ENCODE results near the gene NRSN2.
A peak's percentile ranks its signal among the peaks of the same experiment; 100 is the strongest.
"Not testable (repeated sequence)": the region's sequence is repeated elsewhere in the genome, so short reads cannot be mapped to it uniquely, and the experiment has no call there.

NRSN2 gene

GRCh38 chr20:382291-383115 is 35.6 kb downstream of the NRSN2 start:
- Histone ChIP-seq H3K9me3 (ENCODE audit: insufficient read depth, low read depth, low read length) (no peaks in the 10 kb centered on the region), H3K4me1 (ENCODE audit: insufficient read depth, low read length) (0 out of 2 replicates have a peak, but pooled peaks cover 5% of the 10 kb centered on the region), H3K9ac (ENCODE audit: low read depth, low read length) (no peak overlapping the region), H3K27ac (ENCODE audit: low read length) (no peak overlapping the region), H3K36me3 (ENCODE audit: insufficient read depth, low read depth, low read length) (no peaks in the 10 kb centered on the region), H3K27me3 (ENCODE audit: insufficient read depth, low read length) (peaks cover 36% of the 10 kb centered on the region), H3K4me3 (ENCODE audit: low read length) (peak overlapping the region; percentile 43; the same call in 1 of the 2 replicates)

- no peak overlapping the region for H3K27ac ChIP-seq (ENCODE audit: low read length)
- no peaks in the 10 kb centered on the region for H3K9me3 ChIP-seq (ENCODE audit: insufficient read depth, low read depth, low read length)
These were observed 37.0 kb downstream of the NRSN2 start for GRCh38 chr20:383889-384288.

GRCh38 chr20:384723-385122 is 37.8 kb downstream of the NRSN2 start:
- no peak overlapping the region for H3K9ac ChIP-seq (ENCODE audit: low read depth, low read length)
- no peak overlapping the region for H3K4me3 ChIP-seq (ENCODE audit: low read length)
- H3K27me3 ChIP-seq (ENCODE audit: insufficient read depth, low read length), result peaks cover 34% of the 10 kb centered on the region
- 0 out of 2 replicates have a peak, but pooled peaks cover 5% of the 10 kb centered on the region for H3K4me1 ChIP-seq (ENCODE audit: insufficient read depth, low read length)
- H3K36me3 ChIP-seq (ENCODE audit: insufficient read depth, low read depth, low read length), result peaks cover 3% of the 10 kb centered on the region; the same call in 1 of the 2 replicates
- H3K27ac ChIP-seq (ENCODE audit: low read length), result no peak overlapping the region
- no peaks in the 10 kb centered on the region for H3K9me3 ChIP-seq (ENCODE audit: insufficient read depth, low read depth, low read length)

More at GRCh38 chr20:383889-384288, 37.0 kb downstream of the NRSN2 start:
- H3K4me1 ChIP-seq (ENCODE audit: insufficient read depth, low read length), result 0 out of 2 replicates have a peak, but pooled peaks cover 5% of the 10 kb centered on the region
- H3K9ac ChIP-seq (ENCODE audit: low read depth, low read length), result no peak overlapping the region
- H3K27me3 ChIP-seq (ENCODE audit: insufficient read depth, low read length), result peaks cover 36% of the 10 kb centered on the region
- no peak overlapping the region for H3K4me3 ChIP-seq (ENCODE audit: low read length)
- H3K36me3 ChIP-seq (ENCODE audit: insufficient read depth, low read depth, low read length), result no peaks in the 10 kb centered on the region; the same call in 1 of the 2 replicates

- H3K4me1 ChIP-seq (ENCODE audit: insufficient read depth, low read length), result 0 out of 2 replicates have a peak, but pooled peaks cover 5% of the 10 kb centered on the region
- H3K36me3 ChIP-seq (ENCODE audit: insufficient read depth, low read depth, low read length), result peaks cover 4% of the 10 kb centered on the region; the same call in 1 of the 2 replicates
These were observed 38.5 kb downstream of the NRSN2 start for GRCh38 chr20:385448-385847.

GRCh38 chr20:386634-387033 is 39.7 kb downstream of the NRSN2 start:
- H3K36me3 ChIP-seq (ENCODE audit: insufficient read depth, low read depth, low read length); H3K9ac ChIP-seq (ENCODE audit: low read depth, low read length); H3K27ac ChIP-seq (ENCODE audit: low read length); H3K4me1 ChIP-seq (ENCODE audit: insufficient read depth, low read length); H3K9me3 ChIP-seq (ENCODE audit: insufficient read depth, low read depth, low read length); H3K4me3 ChIP-seq (ENCODE audit: low read length): not testable (repeated sequence)
- peaks cover 22% of the 10 kb centered on the region for H3K27me3 ChIP-seq (ENCODE audit: insufficient read depth, low read length)

More at GRCh38 chr20:385448-385847, 38.5 kb downstream of the NRSN2 start:
- Histone ChIP-seq H3K27me3 (ENCODE audit: insufficient read depth, low read length) (peaks cover 28% of the 10 kb centered on the region), H3K27ac (ENCODE audit: low read length) (no peak overlapping the region), H3K9ac (ENCODE audit: low read depth, low read length) (no peak overlapping the region), H3K4me3 (ENCODE audit: low read length) (no peak overlapping the region), H3K9me3 (ENCODE audit: insufficient read depth, low read depth, low read length) (no peaks in the 10 kb centered on the region)

DNA sequence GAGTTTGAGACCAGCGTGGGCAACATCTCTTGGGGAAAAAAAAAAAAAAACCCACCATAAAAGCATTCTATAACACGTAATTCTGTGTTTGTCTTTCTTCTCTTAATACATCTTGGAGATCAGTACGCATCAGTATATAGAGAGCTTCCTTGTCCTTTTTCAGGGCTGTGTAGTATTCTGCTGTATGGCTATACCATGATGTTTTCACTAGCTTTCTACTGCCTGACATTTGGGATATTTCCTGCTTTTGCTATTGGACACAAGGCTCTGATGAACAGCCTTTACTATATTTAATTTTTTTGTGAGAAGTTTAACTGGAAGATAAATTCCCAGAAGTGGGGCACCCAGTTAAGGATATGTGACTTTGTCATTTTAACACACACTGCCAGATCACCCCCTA is 40.6 kb downstream of the NRSN2 start:
- H3K27me3 ChIP-seq (ENCODE audit: insufficient read depth, low read length), result peaks cover 14% of the 10 kb centered on the region
- no peaks in the 10 kb centered on the region for H3K9me3 ChIP-seq (ENCODE audit: insufficient read depth, low read depth, low read length)
- H3K27ac ChIP-seq (ENCODE audit: low read length), result no peak overlapping the region
- H3K4me1 ChIP-seq (ENCODE audit: insufficient read depth, low read length), result no peaks in the 10 kb centered on the region
- no peak overlapping the region for H3K4me3 ChIP-seq (ENCODE audit: low read length)
- H3K9ac ChIP-seq (ENCODE audit: low read depth, low read length), result no peak overlapping the region
- H3K36me3 ChIP-seq (ENCODE audit: insufficient read depth, low read depth, low read length), result peaks cover 8% of the 10 kb centered on the region; the same call in 1 of the 2 replicates

GRCh38 chr20:388034-388994 is 41.4 kb downstream of the NRSN2 start:
- Histone ChIP-seq H3K4me1 (ENCODE audit: insufficient read depth, low read length) (no peaks in the 10 kb centered on the region), H3K4me3 (ENCODE audit: low read length) (no peak overlapping the region), H3K9me3 (ENCODE audit: insufficient read depth, low read depth, low read length) (no peaks in the 10 kb centered on the region), H3K9ac (ENCODE audit: low read depth, low read length) (no peak overlapping the region), H3K36me3 (ENCODE audit: insufficient read depth, low read depth, low read length) (peaks cover 8% of the 10 kb centered on the region; the same call in 1 of the 2 replicates), H3K27ac (ENCODE audit: low read length) (no peak overlapping the region), H3K27me3 (ENCODE audit: insufficient read depth, low read length) (peaks cover 6% of the 10 kb centered on the region; the same call in 1 of the 2 replicates)

GRCh38 chr20:389220-389619 is 42.3 kb downstream of the NRSN2 start:
- no peaks in the 10 kb centered on the region for H3K9me3 ChIP-seq (ENCODE audit: insufficient read depth, low read depth, low read length)
- H3K4me1 ChIP-seq (ENCODE audit: insufficient read depth, low read length), result no peaks in the 10 kb centered on the region
- H3K27ac ChIP-seq (ENCODE audit: low read length), result no peak overlapping the region
- no peak overlapping the region for H3K4me3 ChIP-seq (ENCODE audit: low read length)
- H3K27me3 ChIP-seq (ENCODE audit: insufficient read depth, low read length), result no peaks in the 10 kb centered on the region
- peaks cover 13% of the 10 kb centered on the region for H3K36me3 ChIP-seq (ENCODE audit: insufficient read depth, low read depth, low read length)
- no peak overlapping the region for H3K9ac ChIP-seq (ENCODE audit: low read depth, low read length)

DNA sequence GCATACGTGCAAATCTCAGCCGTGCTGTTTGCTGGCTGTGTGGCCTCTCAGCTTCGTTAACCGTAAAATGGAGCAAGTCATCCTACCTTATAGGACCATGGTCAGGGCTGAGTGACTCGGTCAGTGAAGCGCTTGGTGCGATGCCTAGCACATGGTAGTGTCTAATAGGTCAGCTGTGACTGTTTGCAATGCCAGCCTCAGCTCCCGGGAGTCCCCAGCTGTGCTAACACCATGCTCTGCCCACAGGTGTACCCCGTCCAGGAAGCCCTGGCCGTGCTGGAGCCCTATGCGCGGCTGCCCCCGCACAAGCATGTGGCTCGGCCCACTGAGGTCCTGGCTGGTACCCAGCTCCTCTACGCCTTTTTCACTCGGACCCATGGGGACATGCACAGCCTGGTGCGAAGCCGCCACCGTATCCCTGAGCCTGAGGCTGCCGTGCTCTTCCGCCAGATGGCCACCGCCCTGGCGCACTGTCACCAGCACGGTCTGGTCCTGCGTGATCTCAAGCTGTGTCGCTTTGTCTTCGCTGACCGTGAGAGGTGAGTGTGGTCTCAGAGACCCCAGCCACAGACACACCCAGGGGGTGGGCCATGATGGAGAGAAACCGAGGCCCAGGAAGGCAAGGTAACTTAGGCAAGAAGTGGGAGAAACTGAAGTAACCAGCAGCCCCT is 44.3 kb downstream of the NRSN2 start:
- Histone ChIP-seq H3K4me3 (ENCODE audit: low read length) (no peak overlapping the region), H3K4me1 (ENCODE audit: insufficient read depth, low read length) (no peaks in the 10 kb centered on the region), H3K36me3 (ENCODE audit: insufficient read depth, low read depth, low read length) (peaks cover 16% of the 10 kb centered on the region), H3K27ac (ENCODE audit: low read length) (no peak overlapping the region), H3K27me3 (ENCODE audit: insufficient read depth, low read length) (no peaks in the 10 kb centered on the region), H3K9me3 (ENCODE audit: insufficient read depth, low read depth, low read length) (no peaks in the 10 kb centered on the region), H3K9ac (ENCODE audit: low read depth, low read length) (no peak overlapping the region)

- not testable (repeated sequence) for H3K9me3 ChIP-seq (ENCODE audit: insufficient read depth, low read depth, low read length); H3K27ac ChIP-seq (ENCODE audit: low read length); H3K4me1 ChIP-seq (ENCODE audit: insufficient read depth, low read length); H3K4me3 ChIP-seq (ENCODE audit: low read length); H3K9ac ChIP-seq (ENCODE audit: low read depth, low read length); H3K27me3 ChIP-seq (ENCODE audit: insufficient read depth, low read length)
- peaks cover 26% of the 10 kb centered on the region for H3K36me3 ChIP-seq (ENCODE audit: insufficient read depth, low read depth, low read length)
These were observed 46.4 kb downstream of the NRSN2 start for GRCh38 chr20:393296-393695.

DNA sequence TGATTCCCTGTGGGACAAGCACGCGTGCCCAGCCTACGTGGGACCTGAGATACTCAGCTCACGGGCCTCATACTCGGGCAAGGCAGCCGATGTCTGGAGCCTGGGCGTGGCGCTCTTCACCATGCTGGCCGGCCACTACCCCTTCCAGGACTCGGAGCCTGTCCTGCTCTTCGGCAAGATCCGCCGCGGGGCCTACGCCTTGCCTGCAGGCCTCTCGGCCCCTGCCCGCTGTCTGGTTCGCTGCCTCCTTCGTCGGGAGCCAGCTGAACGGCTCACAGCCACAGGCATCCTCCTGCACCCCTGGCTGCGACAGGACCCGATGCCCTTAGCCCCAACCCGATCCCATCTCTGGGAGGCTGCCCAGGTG is 49.3 kb downstream of the NRSN2 start:
- Histone ChIP-seq H3K36me3 (ENCODE audit: insufficient read depth, low read depth, low read length) (peaks cover 21% of the 10 kb centered on the region), H3K27ac (ENCODE audit: low read length) (no peak overlapping the region), H3K4me1 (ENCODE audit: insufficient read depth, low read length) (peaks cover 8% of the 10 kb centered on the region), H3K27me3 (ENCODE audit: insufficient read depth, low read length) (no peaks in the 10 kb centered on the region), H3K4me3 (ENCODE audit: low read length) (no peak overlapping the region), H3K9ac (ENCODE audit: low read depth, low read length) (no peak overlapping the region), H3K9me3 (ENCODE audit: insufficient read depth, low read depth, low read length) (no peaks in the 10 kb centered on the region)

All from iPS-20b (cell line).